Osteoblast (primary cell): Measurements from ENCODE around the gene PRKCE. TPM values are rescaled to one million over a fixed set of nuclear protein-coding genes. Genes with fewer than 3 reads are reported as not detected.
A peak's percentile ranks its signal among the peaks of the same experiment; 100 is the strongest.

Experiments
- DNase-seq: peaks from one replicate; pipeline ENCODE4 v3.0.0; 2011; ENCODE audit warnings: low spot score, mixed read lengths; ENCODE audit not compliant: insufficient read length; ENCODE audit errors: missing footprints
- H2AFZ ChIP-seq: 2 replicates; pipeline ENCODE4 v1.6.0; 2011; ENCODE audit warnings: mild to moderate bottlenecking, low read length
- H3K27ac ChIP-seq: 2 replicates; pipeline ENCODE4 v1.5.1; 2011; ENCODE audit warnings: mild to moderate bottlenecking, low read depth, low read length, moderate library complexity
- H3K27me3 ChIP-seq: 2 replicates; pipeline ENCODE4 v1.6.0; 2012; ENCODE audit warnings: mild to moderate bottlenecking, control low read depth, inconsistent platforms, low read length, moderate library complexity; ENCODE audit not compliant: insufficient read depth
- H3K36me3 ChIP-seq: 2 replicates; pipeline ENCODE4 v1.5.1; 2011; ENCODE audit warnings: mild to moderate bottlenecking, low read length, control low read depth, moderate library complexity; ENCODE audit not compliant: insufficient read depth
- H3K4me1 ChIP-seq: 2 replicates; pipeline ENCODE4 v1.5.1; 2011; ENCODE audit warnings: mild to moderate bottlenecking, low read length, control low read depth, moderate library complexity; ENCODE audit not compliant: insufficient read depth
- H3K4me2 ChIP-seq: 2 replicates; pipeline ENCODE4 v1.6.0; 2011; ENCODE audit warnings: mild to moderate bottlenecking, low read length; ENCODE audit not compliant: insufficient read depth
- H3K4me3 ChIP-seq: fragments of 200-600 bp; sonication (generic); 3 replicates; pipeline ENCODE4 v1.5.1; 2012; ENCODE audit warnings: mild to moderate bottlenecking, low read length, inconsistent platforms; ENCODE audit not compliant: insufficient read depth
- H3K79me2 ChIP-seq: 2 replicates; pipeline ENCODE4 v1.6.0; 2012; ENCODE audit warnings: mild to moderate bottlenecking, low read length, control low read depth, inconsistent platforms; ENCODE audit not compliant: insufficient read depth
- H3K9me3 ChIP-seq: 2 replicates; pipeline ENCODE4 v1.5.1; 2011; ENCODE audit warnings: low read depth, low read length, control low read depth
- H4K20me1 ChIP-seq: 2 replicates; pipeline ENCODE4 v1.6.0; 2012; ENCODE audit warnings: mild to moderate bottlenecking, low read length, control low read depth; ENCODE audit not compliant: insufficient read depth
- CTCF ChIP-seq: IDR thresholded peaks from 2 replicates; pipeline ENCODE4 v1.5.1; 2011; ENCODE audit warnings: mild to moderate bottlenecking, low read depth, low read length, moderate library complexity; ENCODE audit errors: extremely low read depth
- total RNA-seq: library from RNA; depleted of rRNA; stranded (reverse); fragments of >200 nt; gene quantifications from 2 replicates; pipeline ENCODE4 v1.2.3, GENCODE V29; 2012

PRKCE gene
- total RNA-seq, 1 donor: 22.1 TPM

- Histone ChIP-seq H3K27ac (no peak overlapping the region), H3K9me3 (no peaks in the 10 kb centered on the region), H2AFZ (no peak overlapping the region), H3K79me2 (no peaks in the 10 kb centered on the region), H3K4me1 (peaks cover 13% of the 10 kb centered on the region), H3K4me3 (no peak overlapping the region), H3K36me3 (no peaks in the 10 kb centered on the region), H3K27me3 (no peaks in the 10 kb centered on the region), H4K20me1 (no peaks in the 10 kb centered on the region), H3K4me2 (no peak overlapping the region)
- DNase-seq: peak; percentile 84
- no peak for TF ChIP-seq CTCF
Measured at GRCh38 chr2:46020416-46020815, 368.9 kb downstream of the PRKCE start.

DNA sequence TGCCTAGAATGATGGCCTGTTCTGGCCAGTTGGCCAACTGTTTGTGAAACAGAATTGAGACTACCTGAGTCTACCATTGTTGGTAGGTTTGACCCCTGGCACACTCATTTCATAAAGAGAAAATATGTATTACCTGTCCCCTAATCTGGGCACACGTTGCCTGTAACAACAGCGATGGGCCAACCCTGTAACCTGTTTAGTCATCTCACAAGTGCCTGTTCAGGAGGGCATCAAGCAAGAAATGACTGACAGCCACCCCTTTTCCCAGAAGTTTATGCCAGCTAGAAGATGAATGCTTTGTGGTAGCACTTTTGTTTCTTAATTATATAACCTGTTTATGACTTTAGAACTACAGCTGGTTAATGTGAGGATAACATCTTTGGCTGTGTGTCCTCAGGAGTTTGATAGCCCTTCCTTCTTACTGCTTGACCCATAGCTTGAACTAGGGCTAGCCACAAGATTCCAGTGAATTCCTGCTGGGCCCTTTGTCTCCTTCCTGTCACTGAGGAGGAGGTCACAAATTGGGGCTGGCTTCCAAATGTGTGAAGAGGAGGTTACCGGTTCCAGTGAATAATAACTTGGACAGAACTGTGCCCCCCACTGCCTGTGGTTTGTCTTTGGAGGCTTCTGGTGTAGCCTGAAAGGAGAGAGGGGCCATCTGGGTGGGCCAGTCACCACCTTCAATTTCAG, 371.8 kb downstream of the PRKCE start:
- Histone ChIP-seq H3K27me3 (no peaks in the 10 kb centered on the region), H4K20me1 (no peaks in the 10 kb centered on the region), H3K4me3 (no peak overlapping the region), H3K36me3 (no peaks in the 10 kb centered on the region), H3K9me3 (no peaks in the 10 kb centered on the region), H2AFZ (no peak overlapping the region), H3K4me2 (no peak overlapping the region), H3K4me1 (peaks cover 6% of the 10 kb centered on the region), H3K27ac (no peak overlapping the region), H3K79me2 (no peaks in the 10 kb centered on the region)
- no peak for DNase-seq
- TF ChIP-seq CTCF: no peak

GRCh38 chr2:46024146-46024779, 372.8 kb downstream of the PRKCE start:
- no peak overlapping the region for H3K4me2 ChIP-seq
- no peaks in the 10 kb centered on the region for H3K27me3 ChIP-seq
- H3K4me1 ChIP-seq: peaks cover 7% of the 10 kb centered on the region
- DNase-seq: no peak
- H3K36me3 ChIP-seq: no peaks in the 10 kb centered on the region
- no peaks in the 10 kb centered on the region for H4K20me1 ChIP-seq
- H3K79me2 ChIP-seq: no peaks in the 10 kb centered on the region
- TF ChIP-seq CTCF: no peak
- H3K27ac ChIP-seq: no peak overlapping the region
- H3K4me3 ChIP-seq: no peak overlapping the region
- no peaks in the 10 kb centered on the region for H3K9me3 ChIP-seq
- no peak overlapping the region for H2AFZ ChIP-seq

GRCh38 chr2:46025081-46025480, 373.6 kb downstream of the PRKCE start:
- no peak overlapping the region for H2AFZ ChIP-seq
- no peak for DNase-seq
- no peak for TF ChIP-seq CTCF
- H3K79me2 ChIP-seq: no peaks in the 10 kb centered on the region
- H3K4me1 ChIP-seq: peaks cover 11% of the 10 kb centered on the region
- no peak overlapping the region for H3K27ac ChIP-seq
- H3K9me3 ChIP-seq: no peaks in the 10 kb centered on the region
- H3K27me3 ChIP-seq: no peaks in the 10 kb centered on the region
- no peak overlapping the region for H3K4me2 ChIP-seq
- no peaks in the 10 kb centered on the region for H3K36me3 ChIP-seq
- H3K4me3 ChIP-seq: no peak overlapping the region
- no peaks in the 10 kb centered on the region for H4K20me1 ChIP-seq
